Sigmoid colon (tissue), 7 donors: ENCODE results near the gene F10. TPM values are rescaled to one million over a fixed set of nuclear protein-coding genes. Genes with fewer than 3 reads are reported as not detected.

Experiments used
- DNase-seq: peaks from one replicate; pipeline ENCODE4 v3.0.0-alpha.2; 2019
- H3K27ac ChIP-seq, 4 donors: fragments of 200-600 bp; sonication (generic); one replicate each; pipeline ENCODE4 v1.5.1; 2016 to 2019; ENCODE audit warnings: mild to moderate bottlenecking in 1 of 4
- H3K27me3 ChIP-seq, 3 donors: fragments of 200-600 bp; sonication (generic); one replicate each; pipeline ENCODE4 v1.5.1; 2019; ENCODE audit warnings: mild to moderate bottlenecking in 1 of 3
- H3K36me3 ChIP-seq, 4 donors: fragments of 200-600 bp; sonication (generic); one replicate each; pipeline ENCODE4 v1.5.1; 2016 to 2019
- H3K4me1 ChIP-seq, 4 donors: fragments of 200-600 bp; sonication (generic); one replicate each; pipeline ENCODE4 v1.5.1; 2017 to 2019
- H3K4me3 ChIP-seq, 4 donors: fragments of 200-600 bp; sonication (generic); one replicate each; pipeline ENCODE4 v1.5.1; 2017 to 2019; ENCODE audit warnings: mild to moderate bottlenecking in 2 of 4, moderate library complexity in 1 of 4
- H3K9me3 ChIP-seq, 4 donors: fragments of 200-600 bp in 3 of 4; sonication (generic) in 3 of 4; one replicate each; pipeline versions ENCODE4 v1.5.1 to v1.6.1; 2013 to 2019
- EP300 ChIP-seq, 4 donors: sonication (generic); formaldehyde crosslinking; IDR thresholded peaks; one replicate each; pipeline ENCODE4 v1.6.1; 2017; ENCODE audit warnings: antibody characterized with exemption in 4 of 4
- POLR2A ChIP-seq, 2 donors: fragments of 450-650 bp; IDR thresholded peaks; one replicate each; pipeline ENCODE4 v1.6.1; 2016; ENCODE audit warnings: antibody characterized with exemption in 2 of 2, mild to moderate bottlenecking in 2 of 2, moderate library complexity in 2 of 2
- POLR2AphosphoS5 ChIP-seq, 4 donors: sonication (generic); formaldehyde crosslinking; IDR thresholded peaks; one replicate each; pipeline ENCODE4 v1.6.1; 2017; ENCODE audit warnings: antibody characterized with exemption in 4 of 4
- WGBS, 2 donors: extraction: QIAGEN DNeasy Blood & Tissue Kit; methylation state at CpG; one replicate each; pipeline ENCODE4 v1.1.7; 2013; 5-methylcytosine and 5-hydroxymethylcytosine counted together
- intact Hi-C: fragments of 100-400 bp; cut with DNase I; formaldehyde crosslinking; loops from one replicate; pipeline ENCODE4 v1.15.1; 2023
- polyA plus RNA-seq, 3 donors: library from polyadenylated mRNA; stranded (reverse); fragments of 200-250 nt; gene quantifications; one replicate each; pipeline ENCODE4 v1.2.3, GENCODE V29; 2013
- total RNA-seq, 4 donors: library from RNA; depleted of rRNA; stranded (reverse); fragments of >200 nt; gene quantifications; one replicate each; pipeline ENCODE4 v1.1.0, GENCODE V29; 2016
- TF ChIP-seq, protein P1 (sequence below), 4 experiments: fragments of 450-650 bp in 3 of 4; fragments of 200-600 bp in 1 of 4; IDR thresholded peaks; one replicate each; pipeline ENCODE4 v1.5.1; 2016 to 2019; ENCODE audit warnings: antibody characterized with exemption in 4 of 4, mild to moderate bottlenecking in 3 of 4, moderate library complexity in 2 of 4
- donor health status: healthy with polysubstance abuse.
- donor health status: Bipolar disorder and iron deficiency.
- donor health status: healthy.

Gene F10
- total and polyA plus RNA-seq, 7 donors: 2.4 to 10.0 (median 4.9) TPM; not detected in 1

DNA sequence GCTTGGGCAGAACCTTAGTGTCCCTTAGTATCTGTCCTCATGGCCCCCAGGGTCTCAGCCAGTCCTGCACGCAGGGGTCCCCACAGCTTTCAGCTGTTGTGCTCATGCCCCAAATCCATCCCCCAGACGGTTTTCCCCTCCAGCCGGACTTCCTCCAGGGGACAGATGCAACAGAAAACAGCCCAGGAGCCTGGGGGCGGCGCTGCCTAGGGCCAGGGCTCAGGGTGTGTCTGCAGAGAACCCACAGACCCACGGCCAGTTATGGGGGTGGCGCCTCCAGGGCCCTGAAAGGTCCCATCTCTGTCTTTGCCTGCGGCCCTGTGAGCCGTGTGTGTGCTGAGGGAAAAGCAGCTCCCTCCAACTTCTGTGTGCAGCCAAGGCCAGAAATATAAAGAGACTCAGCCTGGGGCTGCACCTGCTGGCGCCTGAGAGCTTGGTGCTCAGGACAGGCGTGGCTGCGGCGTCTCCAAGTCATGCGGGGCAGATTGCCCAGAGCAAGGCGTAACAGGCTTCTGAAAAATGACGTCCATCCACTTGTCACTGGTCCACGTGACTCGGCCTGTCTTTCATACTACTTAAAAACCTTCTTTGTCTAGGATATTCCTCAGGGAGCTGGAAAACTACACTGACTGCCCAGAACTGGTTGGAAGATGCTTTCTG is 39.1 kb upstream of the F10 start:
- Histone ChIP-seq H3K4me1 (no peaks in the 10 kb centered on the region), H3K36me3 (no peaks in the 10 kb centered on the region), H3K9me3 (no peaks in the 10 kb centered on the region), H3K4me3 (no peak overlapping the region), H3K27ac (no peak overlapping the region), H3K27me3 (peaks cover 0 to 10% (median 0%) of the 10 kb centered on the region in 3 donors)
- intact Hi-C loops: no loop called here
- no peak for DNase-seq
- TF ChIP-seq EP300 (IDR thresholded peaks at IDR 0.05) (no peak), POLR2AphosphoS5 (IDR thresholded peaks at IDR 0.05) (no peak), POLR2A (IDR thresholded peaks at IDR 0.05) (no peak)
- TF ChIP-seq, protein P1, sequence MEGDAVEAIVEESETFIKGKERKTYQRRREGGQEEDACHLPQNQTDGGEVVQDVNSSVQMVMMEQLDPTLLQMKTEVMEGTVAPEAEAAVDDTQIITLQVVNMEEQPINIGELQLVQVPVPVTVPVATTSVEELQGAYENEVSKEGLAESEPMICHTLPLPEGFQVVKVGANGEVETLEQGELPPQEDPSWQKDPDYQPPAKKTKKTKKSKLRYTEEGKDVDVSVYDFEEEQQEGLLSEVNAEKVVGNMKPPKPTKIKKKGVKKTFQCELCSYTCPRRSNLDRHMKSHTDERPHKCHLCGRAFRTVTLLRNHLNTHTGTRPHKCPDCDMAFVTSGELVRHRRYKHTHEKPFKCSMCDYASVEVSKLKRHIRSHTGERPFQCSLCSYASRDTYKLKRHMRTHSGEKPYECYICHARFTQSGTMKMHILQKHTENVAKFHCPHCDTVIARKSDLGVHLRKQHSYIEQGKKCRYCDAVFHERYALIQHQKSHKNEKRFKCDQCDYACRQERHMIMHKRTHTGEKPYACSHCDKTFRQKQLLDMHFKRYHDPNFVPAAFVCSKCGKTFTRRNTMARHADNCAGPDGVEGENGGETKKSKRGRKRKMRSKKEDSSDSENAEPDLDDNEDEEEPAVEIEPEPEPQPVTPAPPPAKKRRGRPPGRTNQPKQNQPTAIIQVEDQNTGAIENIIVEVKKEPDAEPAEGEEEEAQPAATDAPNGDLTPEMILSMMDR (IDR thresholded peaks at IDR 0.05): no peak
- 42 to 78% methylated on average over 18 of the region's 18 CpGs for WGBS, 2 donors

DNA sequence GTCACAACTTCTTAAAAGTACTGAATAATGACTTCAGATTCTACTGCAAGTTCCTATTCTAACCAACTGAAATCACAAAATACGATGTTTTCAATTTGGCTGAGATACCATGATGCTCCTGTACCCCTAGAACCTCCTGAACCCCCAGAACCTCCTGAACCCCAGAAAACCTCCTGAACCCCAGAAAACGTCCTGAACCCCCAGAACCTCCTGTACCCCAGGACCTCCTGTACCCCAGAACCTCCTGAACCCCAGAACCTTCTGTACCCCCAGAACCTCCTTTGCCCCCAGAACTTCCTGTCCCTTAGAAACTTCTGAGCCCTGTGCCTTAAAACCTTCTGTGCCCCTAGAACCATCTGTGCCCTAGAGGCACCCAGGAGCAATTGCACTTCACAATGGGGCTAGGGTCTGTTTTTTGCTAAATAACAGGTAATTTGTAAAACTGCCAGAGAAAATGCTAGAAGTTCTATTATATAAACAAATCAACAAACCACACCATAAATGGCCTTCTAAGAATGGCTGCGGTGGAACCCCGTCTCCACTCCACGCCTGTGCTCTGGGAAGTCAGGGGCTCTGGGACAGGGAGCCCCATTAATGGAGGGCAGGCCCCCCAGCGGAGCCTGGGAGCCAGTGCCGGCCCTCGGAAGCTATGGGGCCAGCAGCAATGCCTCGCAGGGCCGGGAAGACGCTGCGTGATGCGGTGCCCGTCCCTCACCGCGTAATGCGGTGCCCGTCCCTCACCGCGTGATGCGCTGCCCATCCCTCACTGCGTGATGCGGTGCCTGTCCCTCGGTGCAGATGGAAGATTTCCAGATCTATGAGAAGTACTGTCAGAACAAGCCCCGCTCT is 38.3 kb upstream of the F10 start:
- whole genome bisulfite sequencing, 2 donors: 94 to 96% methylated on average over 25 of the region's 25 CpGs
- Histone ChIP-seq H3K27me3 (peaks cover 0 to 10% (median 0%) of the 10 kb centered on the region in 3 donors), H3K27ac (no peak overlapping the region), H3K4me3 (no peak overlapping the region), H3K9me3 (no peaks in the 10 kb centered on the region), H3K4me1 (no peaks in the 10 kb centered on the region), H3K36me3 (no peaks in the 10 kb centered on the region)
- no peak for DNase-seq
- no peak for TF ChIP-seq EP300 (IDR thresholded peaks at IDR 0.05)
- TF ChIP-seq, protein P1 (IDR thresholded peaks at IDR 0.05): no peak
- no peak for TF ChIP-seq POLR2AphosphoS5 (IDR thresholded peaks at IDR 0.05)
- TF ChIP-seq POLR2A (IDR thresholded peaks at IDR 0.05): no peak
- intact Hi-C loops: no loop called here

DNA sequence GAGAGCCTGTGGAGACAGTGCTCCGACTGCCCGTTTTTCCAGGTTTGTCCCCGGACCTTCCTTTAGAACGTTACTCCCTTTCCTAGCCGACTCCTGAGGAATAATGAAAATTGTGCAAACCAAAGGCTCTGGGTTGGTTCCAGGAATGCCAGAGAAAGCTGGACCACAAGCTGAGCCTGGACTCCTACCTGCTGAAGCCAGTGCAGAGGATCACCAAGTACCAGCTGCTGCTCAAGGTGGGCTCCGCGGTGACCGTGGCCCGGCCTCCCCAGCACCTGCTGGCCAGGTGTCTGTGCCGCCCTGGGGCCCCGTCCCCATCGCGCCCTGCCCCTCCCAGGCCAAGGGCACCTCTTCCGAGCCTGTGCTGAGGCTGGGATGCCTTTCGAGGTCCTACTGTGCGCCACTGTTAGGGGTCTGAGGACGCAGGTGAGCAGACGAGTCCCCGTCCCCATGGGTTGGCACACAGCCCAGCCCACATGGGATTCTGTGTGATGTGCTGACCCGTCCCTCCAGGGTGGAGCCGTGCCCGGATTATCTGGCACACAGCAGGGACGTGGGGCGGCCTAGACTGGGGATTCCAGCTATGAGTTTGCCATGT is 37.6 kb upstream of the F10 start:
- H3K9me3 ChIP-seq: no peaks in the 10 kb centered on the region
- no peaks in the 10 kb centered on the region for H3K4me1 ChIP-seq
- H3K36me3 ChIP-seq: no peaks in the 10 kb centered on the region
- no peak overlapping the region for H3K27ac ChIP-seq
- H3K4me3 ChIP-seq: no peak overlapping the region
- intact Hi-C loops: no loop called here
- WGBS, 2 donors: 90 to 92% methylated on average over 24 of the region's 24 CpGs
- DNase-seq: no peak
- peaks cover 0 to 10% (median 0%) of the 10 kb centered on the region in 3 donors for H3K27me3 ChIP-seq
- TF ChIP-seq POLR2AphosphoS5 (IDR thresholded peaks at IDR 0.05) (no peak), EP300 (IDR thresholded peaks at IDR 0.05) (no peak), POLR2A (IDR thresholded peaks at IDR 0.05) (no peak)
- TF ChIP-seq, protein P1 (IDR thresholded peaks at IDR 0.05): no peak

DNA sequence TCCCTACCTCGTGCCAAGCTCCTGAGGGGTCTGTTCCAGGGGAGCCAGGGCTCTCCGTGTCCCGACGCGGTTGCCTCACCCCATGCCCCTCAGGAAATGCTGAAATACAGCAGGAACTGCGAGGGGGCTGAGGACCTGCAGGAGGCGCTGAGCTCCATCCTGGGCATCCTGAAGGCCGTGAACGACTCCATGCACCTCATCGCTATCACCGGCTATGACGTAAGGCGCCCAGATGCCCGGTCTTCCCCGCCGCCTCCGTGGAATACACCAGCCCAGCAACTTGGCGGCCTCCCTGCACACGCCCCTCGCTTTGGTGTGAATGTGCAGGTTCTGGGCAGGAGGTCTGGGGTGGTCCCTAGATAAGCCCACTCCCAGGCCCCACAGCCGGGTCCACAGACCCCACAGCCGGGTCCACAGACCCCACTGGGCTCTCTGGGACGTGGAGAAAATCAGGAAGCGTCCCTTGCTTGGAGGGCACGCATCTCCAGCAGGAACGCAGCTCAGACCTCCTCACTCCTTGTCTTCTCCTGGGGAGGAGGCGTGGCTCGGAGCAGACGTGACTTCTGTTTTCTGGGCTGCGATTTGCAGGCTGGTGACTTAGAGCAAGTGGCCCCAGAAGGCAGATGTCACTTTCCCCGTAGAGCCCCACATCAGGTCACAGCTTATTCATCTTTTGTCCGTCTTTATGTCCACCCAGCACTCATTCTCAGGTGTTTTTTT is 36.4 kb upstream of the F10 start:
- WGBS, 2 donors: 88 to 90% methylated on average over 32 of the region's 32 CpGs
- TF ChIP-seq POLR2A (IDR thresholded peaks at IDR 0.05) (no peak), POLR2AphosphoS5 (IDR thresholded peaks at IDR 0.05) (no peak)
- TF ChIP-seq, protein P1 (IDR thresholded peaks at IDR 0.05): no peak
- Histone ChIP-seq H3K4me1 (no peaks in the 10 kb centered on the region), H3K9me3 (no peaks in the 10 kb centered on the region), H3K4me3 (no peak overlapping the region), H3K36me3 (no peaks in the 10 kb centered on the region), H3K27ac (no peak overlapping the region), H3K27me3 (peaks cover 0 to 6% (median 0%) of the 10 kb centered on the region in 3 donors)
- intact Hi-C loops: no loop called here
- no peak for DNase-seq
